NCI-H345 treated with DMSO at 0.1 percent for 48 hours (cell line): Measurements from ENCODE around the gene SCN1B.
A peak's percentile ranks its signal among the peaks of the same experiment; 100 is the strongest.
"Not testable (repeated sequence)": the region's sequence is repeated elsewhere in the genome, so short reads cannot be mapped to it uniquely, and the experiment has no call there.

Experiments used
- DNase-seq: peaks from one replicate; lab custom pipeline; 2025; ENCODE audit not compliant: unreplicated experiment; lab: John Stamatoyannopoulos, UW

Gene SCN1B

DNA sequence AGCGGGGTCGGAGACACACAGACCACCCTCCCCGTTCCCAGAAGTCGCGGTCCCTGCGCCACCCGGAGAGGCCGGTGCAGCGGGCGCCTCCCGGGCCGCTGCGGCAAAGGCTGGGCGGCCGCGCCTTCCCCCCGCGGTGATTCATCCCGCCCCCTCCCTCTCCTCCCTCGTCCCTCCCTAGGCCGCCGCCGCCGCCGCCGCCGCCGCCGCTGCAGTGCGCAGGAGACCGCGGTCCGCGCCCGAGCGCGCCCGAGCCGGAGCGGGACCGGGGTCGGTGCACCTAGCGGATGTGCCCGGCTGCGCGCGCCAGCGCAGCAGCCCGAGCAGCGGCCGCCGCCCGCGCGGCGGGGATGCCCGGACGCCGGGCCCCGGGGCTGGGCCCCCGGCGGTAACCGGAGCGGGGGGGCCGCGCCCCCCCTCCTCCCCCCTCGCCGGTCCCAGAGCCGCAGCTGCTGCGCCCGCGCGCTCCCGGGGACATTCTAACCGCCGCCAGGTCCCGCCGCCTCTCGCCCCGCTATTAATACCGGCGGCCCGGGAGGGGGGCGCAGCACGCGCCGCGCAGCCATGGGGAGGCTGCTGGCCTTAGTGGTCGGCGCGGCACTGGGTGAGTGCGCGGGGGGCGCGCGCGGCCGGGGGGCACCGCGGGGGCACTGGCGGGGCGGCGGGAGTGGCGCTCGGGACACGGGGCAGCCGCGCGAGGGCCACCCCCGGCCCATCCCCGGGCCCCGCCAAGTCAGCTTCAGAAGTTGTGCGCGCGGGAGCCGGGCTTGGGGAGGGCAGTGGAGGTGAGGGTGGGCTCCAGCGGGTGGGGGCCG is at the start of gene SCN1B:
Gene SCN1B (plus strand): TSS at position 214 of the 815 bp plus-strand sequence. CDS start 351 bp downstream, at position 565.
- DNase-seq, result peak; percentile 29

DNA sequence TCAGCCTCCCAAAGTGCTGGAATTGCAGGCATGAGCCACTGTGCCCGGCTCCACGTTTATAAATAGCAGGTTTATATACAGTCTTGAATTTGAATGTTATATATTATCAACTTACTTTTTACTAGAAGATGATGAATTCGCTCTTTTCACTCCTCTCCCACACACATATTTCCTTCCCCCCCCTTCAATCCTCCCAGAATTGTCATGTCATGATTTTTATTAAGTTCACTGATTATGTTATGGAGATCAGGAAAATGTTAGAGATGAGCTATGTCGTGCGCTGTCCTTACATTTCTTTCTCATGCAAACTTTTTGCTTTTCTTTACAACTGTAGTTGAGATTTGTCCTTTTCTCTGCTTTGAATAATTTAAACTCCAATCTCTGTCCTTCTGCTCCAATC is 48.0 kb upstream of the SCN1B start:
- no peak for DNase-seq

DNA sequence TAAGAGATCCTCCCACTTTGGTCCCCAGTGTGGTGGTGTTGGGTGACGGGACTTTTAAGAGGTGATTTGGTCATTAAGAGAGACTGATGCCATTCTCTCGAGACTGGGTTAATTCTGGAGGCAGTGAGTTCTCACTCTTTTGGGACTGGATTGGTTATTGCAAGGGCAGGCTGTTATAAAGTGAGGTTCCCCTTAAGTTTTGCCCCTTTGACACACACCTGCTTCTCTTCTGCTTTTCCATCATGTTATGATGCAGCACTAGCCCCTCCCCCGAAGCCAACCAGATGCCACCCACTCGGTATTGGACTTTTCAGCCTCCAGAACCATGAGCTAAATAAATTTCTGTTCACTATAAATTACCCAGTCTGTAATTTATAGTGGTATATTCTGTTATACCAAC is 46.5 kb upstream of the SCN1B start:
- DNase-seq, result no peak

DNA sequence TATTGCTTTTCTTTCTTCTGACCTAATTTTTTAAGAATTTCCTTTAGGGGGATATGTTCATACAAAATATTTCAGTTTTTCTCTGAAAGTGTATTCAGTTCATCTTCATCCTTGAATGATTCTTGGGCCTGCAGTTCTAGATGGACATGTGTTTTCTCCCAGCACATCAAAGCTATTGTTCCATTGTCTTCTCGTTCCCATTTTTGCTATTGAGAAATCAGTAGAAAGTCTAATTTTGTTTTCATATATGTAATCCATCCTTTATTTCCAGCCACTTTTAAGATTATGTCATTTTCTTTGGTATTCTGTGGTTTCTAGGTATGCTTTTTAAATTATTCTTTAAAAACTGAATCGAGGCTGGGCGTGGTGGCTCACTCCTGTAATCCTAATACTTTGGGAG is 46.0 kb upstream of the SCN1B start:
- DNase-seq, result no peak

DNA sequence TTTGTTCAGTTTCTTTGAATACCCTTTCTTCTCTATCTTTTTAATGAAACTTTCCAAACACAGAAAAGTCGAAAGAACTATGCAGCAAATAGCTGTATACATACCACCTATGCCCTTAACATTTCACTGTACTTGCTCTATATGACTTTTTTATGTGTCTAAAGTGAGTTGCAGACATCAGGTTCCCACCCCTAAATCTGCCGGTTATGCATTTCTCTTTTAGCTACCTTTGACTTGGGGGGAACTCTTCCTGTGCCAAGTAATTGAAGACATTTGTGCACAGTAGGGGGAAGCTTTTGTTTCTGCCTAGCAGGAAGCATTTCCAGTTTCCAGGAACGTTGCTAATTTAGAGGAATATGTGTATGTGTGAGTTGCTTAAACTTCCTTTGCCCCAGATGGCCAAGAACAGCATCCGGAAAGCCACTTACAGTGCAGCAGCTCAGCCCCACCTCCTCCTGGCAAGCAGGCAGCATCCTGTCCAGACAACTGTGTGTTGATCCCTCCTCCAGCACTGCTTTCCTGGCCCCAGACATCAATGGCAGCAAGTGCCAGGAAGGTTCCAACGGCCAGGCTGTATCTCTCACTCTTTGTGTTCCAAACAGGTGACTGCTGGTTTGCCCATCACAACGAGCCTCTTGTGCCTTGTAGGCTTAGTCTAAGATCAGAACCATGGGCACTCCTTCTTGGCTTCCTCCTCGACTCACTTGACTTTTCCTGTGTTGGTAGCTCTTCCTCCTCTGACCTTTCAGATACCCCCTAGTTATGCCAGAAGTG is 44.8 kb upstream of the SCN1B start:
- no peak for DNase-seq

DNA sequence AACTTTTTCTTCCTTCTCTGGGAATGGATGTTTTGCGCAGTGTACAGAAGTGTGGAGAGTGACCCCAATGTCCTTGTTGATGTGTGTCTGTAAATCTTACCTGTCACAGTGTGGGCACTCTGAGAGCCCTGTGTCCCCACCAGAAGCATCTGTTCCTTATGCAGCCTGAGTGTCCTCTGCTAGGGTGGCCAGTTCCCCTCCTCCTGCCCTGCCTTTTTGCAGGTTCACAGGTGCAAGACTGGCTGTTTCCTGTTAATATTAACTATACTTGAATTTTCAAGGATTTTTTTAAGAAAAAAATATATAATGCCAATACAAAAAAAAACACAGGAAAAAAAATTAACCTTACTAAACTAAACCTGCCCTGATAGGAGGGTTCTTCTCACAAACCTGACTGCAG is 42.2 kb upstream of the SCN1B start:
- no peak for DNase-seq

DNA sequence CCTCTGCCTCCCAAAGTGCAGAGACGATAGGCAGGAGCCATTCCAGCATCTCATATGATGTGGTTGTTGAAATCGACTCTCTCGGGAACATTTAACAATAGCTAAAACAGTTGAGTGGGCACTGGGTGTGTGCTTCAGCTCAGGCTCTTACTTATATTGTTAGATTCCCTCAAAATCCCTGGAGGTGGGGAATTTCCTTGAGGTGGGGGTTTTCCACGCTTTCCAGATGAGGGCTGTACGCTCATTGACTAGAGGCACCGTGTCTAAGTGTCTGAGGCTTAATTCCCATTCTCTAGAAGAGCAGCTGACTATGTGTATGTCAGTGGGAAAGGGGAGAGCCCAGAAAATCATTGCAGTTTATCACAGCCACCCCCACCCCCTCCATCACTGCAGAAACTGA is 41.0 kb upstream of the SCN1B start:
- DNase-seq, result no peak

DNA sequence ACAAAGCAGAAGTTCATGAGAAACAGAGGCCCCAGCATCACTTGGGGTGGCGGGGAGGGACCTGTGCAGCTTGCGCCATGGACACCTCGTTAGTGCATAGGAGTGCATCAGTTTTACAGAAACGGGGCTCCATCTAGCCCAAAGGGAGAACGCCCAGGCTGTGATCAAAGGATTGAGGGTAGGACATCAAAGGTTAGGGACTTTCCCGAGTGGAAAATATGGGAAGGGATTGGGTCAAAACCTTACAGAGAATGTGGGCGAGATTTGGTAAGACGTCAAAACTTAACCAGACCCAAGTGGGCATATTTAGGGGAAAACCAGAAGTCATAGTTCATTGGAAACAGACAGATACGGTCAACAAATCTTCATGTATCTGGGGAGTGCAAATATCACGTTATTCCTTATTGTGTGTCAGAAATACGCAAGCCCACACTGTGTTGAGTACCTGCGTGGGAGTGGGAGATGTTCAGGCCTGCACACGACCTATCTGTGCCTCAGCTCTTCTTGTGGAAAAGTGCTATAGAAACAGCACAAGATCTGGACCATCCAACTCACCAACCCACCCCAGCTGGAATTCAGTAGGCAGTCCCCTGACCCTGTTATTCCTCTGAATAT is 39.6 kb upstream of the SCN1B start:
- no peak for DNase-seq

DNA sequence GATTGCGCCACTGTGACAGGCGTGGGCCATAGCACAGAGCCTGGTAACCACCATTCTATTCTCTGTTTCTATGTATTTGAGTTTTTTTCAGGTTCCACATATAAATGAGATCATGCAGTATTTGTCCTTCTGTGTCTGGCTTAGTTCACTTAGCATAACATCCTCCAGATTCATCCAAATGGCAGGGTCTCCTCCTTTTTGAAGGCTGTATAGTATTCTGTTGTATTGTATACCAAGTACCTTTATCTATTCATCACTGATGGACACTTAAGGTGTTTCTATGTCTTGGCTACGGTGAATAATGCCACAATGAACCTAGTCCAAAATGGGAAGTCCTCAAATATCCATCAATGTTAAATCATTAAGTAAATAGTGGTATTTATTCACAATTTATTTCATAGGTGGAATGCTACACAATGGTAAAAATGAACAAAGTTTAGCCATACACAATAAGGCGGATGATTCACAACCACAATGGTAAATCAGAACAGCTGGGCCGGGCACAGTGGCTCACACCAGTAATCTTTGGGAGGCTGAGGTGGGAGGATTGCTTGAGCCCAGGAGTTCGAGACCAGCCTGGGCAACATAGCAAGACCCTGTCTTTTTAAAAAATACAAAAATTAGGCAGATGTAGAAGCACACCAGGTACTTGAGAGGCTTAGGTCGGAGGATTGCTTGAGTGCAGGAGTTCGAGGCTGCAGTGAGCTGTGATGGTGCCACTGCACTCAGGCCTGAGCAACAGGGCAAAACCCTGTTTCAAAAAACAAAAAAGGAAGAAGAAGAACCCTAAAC is 38.5 kb upstream of the SCN1B start:
- no peak for DNase-seq

DNA sequence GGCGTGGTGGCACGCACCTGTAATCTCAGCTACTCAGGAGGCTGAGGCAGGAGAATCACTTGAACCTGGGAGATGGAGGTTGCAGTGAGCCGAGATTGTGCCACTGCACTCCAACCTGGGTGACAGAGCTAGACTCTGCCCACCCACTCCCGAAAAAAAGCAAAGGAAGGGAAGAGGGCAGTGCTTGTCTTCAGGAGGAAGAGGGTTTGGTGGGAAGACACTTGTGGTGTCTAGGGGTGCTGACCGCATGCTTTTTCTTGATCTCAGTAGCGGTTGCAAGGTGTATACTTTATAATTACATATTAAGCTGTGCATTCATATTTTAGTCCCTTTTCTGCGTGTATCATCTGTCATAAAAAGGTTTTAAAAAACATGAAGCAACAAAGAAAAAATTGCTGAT is 37.7 kb upstream of the SCN1B start:
- not testable (repeated sequence) for DNase-seq

DNA sequence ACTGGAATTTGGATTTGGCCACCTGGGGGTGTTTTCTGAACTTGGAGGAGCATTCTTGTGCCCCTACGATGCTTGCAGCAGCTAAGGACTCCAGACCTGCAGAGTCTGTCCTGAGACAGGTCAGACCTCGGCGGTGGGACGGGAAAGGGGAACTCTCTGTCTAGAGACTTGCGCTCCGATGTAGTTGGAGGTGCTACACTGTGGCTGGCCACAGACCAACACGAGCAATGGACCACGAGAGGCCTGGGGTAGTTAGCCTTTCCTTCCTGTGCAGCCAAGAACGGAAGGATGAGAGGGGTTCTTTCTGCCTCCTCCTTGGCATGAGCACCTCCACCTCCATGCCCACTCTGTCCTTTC is 36.0 kb upstream of the SCN1B start:
- DNase-seq, result no peak

DNA sequence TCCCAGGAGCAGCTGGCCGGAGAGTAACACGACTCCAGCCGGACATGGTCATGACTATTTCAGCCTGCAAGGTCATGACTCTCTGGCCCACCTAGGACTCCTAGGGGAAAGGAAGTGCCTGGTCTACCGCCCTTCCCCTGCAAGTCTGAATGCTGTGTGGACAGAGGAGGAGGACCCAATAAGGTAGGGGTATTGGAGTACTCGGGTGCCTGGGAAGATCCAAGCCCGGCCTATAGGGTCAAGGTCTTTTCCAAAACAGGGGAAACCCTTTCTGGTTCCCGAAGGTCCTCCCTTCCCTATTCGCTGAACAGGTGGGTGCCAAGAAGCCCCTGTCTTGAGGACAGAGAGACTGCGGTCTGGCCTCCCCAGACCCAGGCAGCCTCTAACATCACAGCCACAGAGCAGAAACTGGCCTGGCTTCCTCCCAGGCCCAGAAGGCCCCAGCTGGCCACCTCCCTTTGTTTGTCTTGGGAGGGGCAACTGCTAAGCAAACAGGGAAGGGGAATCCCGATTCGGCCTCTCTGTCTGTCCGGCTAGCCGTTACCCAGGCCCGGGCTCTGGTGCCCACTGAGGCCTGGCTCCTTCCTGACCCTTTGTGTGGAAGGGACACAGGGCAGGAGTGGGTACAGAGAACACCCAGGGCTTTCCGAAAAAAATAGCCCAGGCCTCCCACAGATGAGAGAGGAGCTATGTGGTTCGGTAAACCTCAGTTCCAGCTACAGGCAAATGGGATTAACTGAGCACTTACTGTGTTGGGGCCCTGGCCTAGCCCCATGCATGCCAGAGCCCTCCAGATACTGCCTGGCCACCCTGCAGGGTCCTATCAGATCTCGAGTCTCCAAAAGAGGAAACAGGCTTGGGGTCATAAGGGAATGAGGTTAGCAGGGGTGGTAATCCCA is 35.4 kb upstream of the SCN1B start:
- no peak for DNase-seq

DNA sequence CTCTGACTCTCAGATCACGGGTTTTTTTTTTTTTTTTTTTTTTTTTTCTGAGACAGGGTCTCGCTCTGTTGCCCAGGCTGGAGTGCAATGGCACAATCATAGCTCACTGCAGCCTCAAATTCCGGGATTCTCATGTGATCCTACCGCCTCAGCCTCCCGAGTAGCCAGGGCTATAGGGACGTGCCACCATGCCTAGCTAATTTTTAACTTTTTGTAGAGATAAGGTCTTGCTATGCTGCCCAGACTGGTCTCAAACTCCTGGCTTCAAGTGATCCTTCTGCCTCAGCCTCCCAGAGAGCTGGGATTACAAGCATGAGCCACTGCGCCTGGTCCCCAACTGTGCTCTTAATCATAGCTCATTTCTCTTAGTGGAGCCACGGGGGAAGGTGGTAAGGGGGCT is 34.7 kb upstream of the SCN1B start:
- no peak for DNase-seq

DNA sequence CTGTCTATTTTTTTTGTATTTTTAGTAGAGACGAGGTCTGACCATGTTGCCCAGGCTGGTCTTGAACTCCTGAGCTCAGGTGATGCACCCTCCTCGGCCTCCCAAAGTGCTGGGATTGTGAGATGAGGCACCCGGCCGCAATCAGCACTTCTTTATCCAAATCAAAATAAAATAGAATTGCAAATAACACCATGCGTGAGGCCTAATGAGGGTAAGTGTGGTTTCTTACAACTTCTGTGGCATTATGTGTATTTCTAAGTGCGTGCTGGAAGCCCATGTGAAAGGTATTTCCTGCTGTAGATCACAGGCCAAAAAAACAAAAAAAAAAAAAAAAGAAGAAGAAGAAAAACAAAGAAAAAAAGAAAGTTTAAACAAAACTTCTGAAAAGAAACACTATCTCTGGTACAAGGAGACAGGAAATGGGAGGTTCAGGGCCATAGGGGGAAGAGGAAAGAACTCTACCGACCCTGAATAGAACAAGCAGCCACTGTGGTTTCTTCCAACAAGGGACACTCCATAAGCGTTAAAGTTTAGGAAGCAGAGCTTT is 33.1 kb upstream of the SCN1B start:
- no peak for DNase-seq

DNA sequence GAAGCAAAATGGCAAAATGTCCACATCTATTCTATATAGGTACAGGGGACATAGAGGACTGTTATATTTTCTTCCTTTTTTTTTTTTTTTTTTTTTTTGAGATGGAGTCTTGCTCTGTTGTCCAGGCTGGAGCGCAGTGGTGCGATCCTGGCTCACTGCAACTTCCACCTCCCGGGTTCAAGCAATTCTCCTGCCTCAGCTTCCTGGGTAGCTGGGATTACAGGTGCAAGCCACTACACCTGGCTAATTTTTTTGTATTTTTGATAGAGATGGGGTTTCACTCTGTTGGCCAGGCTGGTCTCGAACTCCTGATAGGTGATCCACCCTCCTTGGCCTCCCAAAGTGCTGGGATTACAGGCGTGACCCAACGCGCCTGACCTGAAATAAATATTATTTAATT is 32.0 kb upstream of the SCN1B start:
- DNase-seq, result not testable (repeated sequence)

DNA sequence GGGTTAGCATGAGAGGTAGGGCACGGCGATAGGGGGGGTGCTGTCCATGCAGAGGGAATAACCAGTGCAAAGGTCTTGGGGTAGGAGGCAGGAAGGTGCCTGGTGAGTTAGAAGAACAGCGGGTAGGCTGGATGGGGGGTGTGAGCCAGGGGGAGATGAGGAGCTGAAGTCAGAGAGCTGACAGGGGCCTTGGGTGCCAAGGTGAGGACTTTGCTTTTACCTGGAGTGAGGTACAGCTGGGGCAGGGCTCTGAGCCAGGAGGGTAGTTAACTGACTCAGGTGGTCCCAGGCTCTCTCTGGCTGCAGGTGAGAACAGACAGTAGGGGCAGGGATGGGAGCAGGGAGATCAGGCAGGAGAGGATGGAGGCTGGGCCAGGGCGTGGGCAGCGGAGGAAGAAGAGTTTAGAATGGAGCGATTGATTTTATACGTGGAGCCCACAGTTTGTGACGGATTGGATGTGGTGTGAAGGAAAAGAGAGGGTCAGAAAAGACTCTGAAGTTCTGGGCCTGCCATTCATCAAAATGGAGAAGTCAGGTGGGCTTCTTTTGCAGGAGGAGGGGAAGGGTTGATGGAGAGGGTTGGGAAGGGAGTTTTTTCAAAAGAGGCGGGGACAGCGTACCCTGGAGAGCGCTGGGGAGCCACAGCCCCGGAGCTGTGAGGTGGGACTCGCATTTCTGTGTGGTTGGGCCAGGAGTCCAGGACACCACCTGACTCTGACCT is 31.3 kb upstream of the SCN1B start:
- no peak for DNase-seq

DNA sequence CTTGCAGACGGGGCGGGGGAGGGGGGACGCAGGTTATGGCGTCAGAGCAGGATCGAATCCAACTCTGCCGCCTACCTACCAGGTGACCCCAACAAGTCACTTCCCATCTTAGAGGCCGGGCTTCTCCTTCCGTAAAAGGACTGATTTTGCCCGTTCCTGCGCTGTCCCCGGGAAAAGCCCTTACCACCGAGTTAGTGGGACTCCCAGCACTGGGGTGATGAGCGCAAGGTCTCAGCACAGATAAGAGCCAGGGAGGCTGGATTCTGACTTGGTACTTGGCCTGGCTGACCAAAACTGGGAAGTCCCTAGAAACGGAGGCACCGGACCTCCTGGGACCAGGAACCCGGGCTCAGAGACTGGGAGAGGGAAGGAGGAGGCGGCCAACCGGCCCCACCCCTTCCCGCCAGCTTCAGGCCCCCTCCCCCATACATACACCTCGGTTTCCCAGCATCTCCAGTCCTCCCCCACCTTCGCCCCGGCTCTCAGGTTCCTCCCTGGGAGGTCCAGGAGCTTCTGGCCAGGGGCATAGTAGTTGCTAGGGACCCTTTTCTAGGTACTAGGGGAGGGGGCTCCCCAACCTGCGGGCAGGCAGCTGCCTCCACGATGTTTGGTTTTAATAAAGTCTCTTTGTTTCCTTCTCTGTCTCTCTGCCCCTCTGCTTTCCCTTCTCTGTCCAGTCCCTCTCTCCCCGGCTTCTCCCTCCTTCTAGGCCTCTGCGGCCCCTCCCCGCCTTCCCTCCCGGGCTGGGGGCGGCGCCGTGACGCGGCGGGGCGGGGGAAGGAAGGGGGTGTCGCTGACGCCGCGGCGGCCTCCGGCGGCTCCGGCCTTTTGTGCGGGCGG is 30.6 kb upstream of the SCN1B start, which contains the start of gene GRAMD1A:
Gene GRAMD1A (plus strand): TSS at position 826 of the 840 bp plus-strand sequence. CDS start 156 bp downstream, outside the sequence.
- peak; percentile 87 for DNase-seq

DNA sequence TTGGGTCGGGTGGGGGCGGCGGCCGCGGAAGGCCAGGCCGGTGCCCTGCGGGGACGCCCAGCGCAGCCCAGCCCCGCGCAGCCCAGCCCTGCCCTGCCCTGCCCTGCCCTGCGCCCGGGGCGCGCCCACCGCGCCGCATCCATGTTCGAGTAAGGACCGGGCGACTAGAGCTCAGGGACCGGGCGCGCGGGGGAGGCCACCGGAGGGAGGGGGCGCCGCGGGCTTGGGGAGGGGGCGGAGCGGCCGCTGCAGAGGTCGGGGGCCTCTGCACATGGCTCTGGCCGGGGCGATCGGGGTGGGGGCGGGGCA is 30.0 kb upstream of the SCN1B start:
- DNase-seq, result no peak
